WTC11 (cell line): ENCODE results near the gene GPR132. TPM values are rescaled to one million over a fixed set of nuclear protein-coding genes. Genes with fewer than 3 reads are reported as not detected.

Experiments
- ATAC-seq: fragments of 200-7000 bp; cut with Tn5 transposase; 2 replicates; pipeline ENCODE4 v1.10.0; 2021; ENCODE audit warnings: mild to moderate bottlenecking, moderate library complexity
- CTCF ChIA-PET: fragments of 300-600 bp; sonication (Branson Sonifier 250); formaldehyde crosslinking; loops from one replicate; lab custom pipeline; 2021; ENCODE audit warnings: antibody characterized with exemption; lab: Charles Lee
- POLR2A ChIA-PET: fragments of 350-600 bp; sonication (Branson Sonifier 250); formaldehyde crosslinking; loops from one replicate; lab custom pipeline; 2021; ENCODE audit warnings: antibody characterized with exemption; lab: Charles Lee
- DNase-seq: peaks from one replicate; pipeline ENCODE4 v3.0.0; 2021; ENCODE audit warnings: low spot score
- H3K27ac Mint-ChIP-seq: 2 replicates; pipeline ENCODE4 v1.8.0; 2021; ENCODE audit warnings: mixed read lengths
- H3K27me3 Mint-ChIP-seq: 2 replicates; pipeline ENCODE4 v1.8.0; 2021; ENCODE audit warnings: low read depth, mild to moderate bottlenecking, moderate library complexity, mixed read lengths
- H3K36me3 Mint-ChIP-seq: 2 replicates; pipeline ENCODE4 v1.8.0; 2021; ENCODE audit warnings: mixed read lengths
- H3K4me1 Mint-ChIP-seq: 2 replicates; pipeline ENCODE4 v1.8.0; 2022; ENCODE audit warnings: mixed read lengths
- H3K4me3 Mint-ChIP-seq: 2 replicates; pipeline ENCODE4 v1.8.0; 2021; ENCODE audit warnings: mild to moderate bottlenecking, moderate library complexity, mixed read lengths
- H3K9me3 Mint-ChIP-seq: 2 replicates; pipeline ENCODE4 v1.8.0; 2021; ENCODE audit warnings: mixed read lengths
- ARID4B ChIP-seq: sonication (generic); formaldehyde crosslinking; IDR thresholded peaks from 2 replicates; pipeline ENCODE4 v1.8.0; 2023; ENCODE audit warnings: missing genetic modification reagents, mild to moderate bottlenecking, borderline replicate concordance
- ATF6 ChIP-seq: sonication (generic); formaldehyde crosslinking; IDR thresholded peaks from 2 replicates; pipeline ENCODE4 v1.8.1; 2023; ENCODE audit warnings: mild to moderate bottlenecking, missing genetic modification reagents
- JUN ChIP-seq: sonication (generic); formaldehyde crosslinking; IDR thresholded peaks from 2 replicates; pipeline ENCODE4 v1.8.0; 2023; ENCODE audit warnings: mild to moderate bottlenecking, missing genetic modification reagents
- NFE2L1 ChIP-seq: sonication (generic); formaldehyde crosslinking; IDR thresholded peaks from 2 replicates; pipeline ENCODE4 v1.8.1; 2023; ENCODE audit warnings: missing genetic modification reagents
- SP1 ChIP-seq: sonication (generic); formaldehyde crosslinking; conservative IDR thresholded peaks from 2 replicates; pipeline ENCODE4 v1.8.1; 2022; ENCODE audit warnings: missing genetic modification reagents
- TCF7 ChIP-seq: sonication (generic); formaldehyde crosslinking; IDR thresholded peaks from 2 replicates; pipeline ENCODE4 v1.8.0; 2022; ENCODE audit warnings: mild to moderate bottlenecking, low read depth, missing genetic modification reagents, moderate library complexity
- ZBTB21 ChIP-seq: sonication (generic); formaldehyde crosslinking; IDR thresholded peaks from 2 replicates; pipeline ENCODE4 v1.8.1; 2023; ENCODE audit warnings: mild to moderate bottlenecking, missing genetic modification reagents, borderline replicate concordance
- ZBTB43 ChIP-seq: sonication (generic); formaldehyde crosslinking; IDR thresholded peaks from 2 replicates; pipeline ENCODE4 v1.8.1; 2023; ENCODE audit warnings: mild to moderate bottlenecking, missing genetic modification reagents
- ZNF263 ChIP-seq: sonication (generic); formaldehyde crosslinking; IDR thresholded peaks from 2 replicates; pipeline ENCODE4 v1.8.1; 2022; ENCODE audit warnings: low read depth, mild to moderate bottlenecking, moderate library complexity, missing genetic modification reagents
- total RNA-seq: library from RNA; stranded (reverse); gene quantifications from 3 replicates; pipeline ENCODE4 v1.2.3, GENCODE V29; 2021

Gene GPR132
- total RNA-seq, 1 experiment from 2014 or later, result 0.13 TPM

DNA sequence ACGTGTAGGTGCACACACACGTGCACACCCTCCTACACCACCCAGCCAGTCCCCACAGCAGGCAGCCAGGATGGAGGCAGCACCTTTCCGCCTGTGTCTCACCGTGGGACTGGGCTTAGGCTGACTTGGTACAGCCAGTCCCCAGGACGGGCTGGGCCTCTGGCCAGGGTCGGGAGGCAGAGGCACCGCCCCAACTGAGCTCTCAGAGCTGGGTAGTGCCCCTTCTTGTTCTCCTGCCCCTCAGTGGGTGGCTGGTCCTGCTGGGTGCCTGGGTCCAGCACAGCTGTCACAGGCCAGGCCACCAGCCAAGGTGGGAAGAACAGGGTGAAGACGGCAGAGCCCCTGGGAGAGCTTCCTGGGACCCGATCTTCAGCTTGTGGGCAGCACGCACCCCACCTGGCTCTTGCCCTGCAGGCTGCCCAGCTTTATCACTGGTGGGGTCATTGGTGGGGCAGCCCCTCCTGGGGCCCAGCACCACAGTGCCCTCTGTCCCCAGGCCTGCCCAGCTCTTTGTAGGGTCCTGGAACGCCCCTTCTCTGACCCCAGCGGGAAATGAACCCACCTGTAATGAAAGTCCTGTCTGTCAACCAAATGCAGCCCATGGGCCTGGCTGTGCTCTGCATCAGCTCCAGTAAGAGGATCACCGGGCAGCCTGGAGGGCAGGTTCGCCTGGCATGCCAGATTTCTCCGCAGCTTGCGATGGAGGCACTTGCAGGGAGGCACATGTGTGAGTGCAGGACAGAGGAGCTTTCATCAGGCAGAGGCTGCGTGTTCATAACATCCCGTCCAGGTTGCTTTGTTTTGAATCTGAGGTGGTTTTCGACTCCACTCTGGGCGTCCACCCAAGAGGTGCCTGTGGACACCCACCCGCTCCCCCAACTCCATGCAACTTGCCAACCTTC lies 59.0 kb downstream of the GPR132 start (continued):
- no peak for TF ChIP-seq ZBTB43 (CRISPR knock-in tag)
- no peak for TF ChIP-seq TCF7 (CRISPR knock-in tag)
- TF ChIP-seq JUN (CRISPR knock-in tag), result no peak

GRCh38 chr14:105005329-105005928 lies 59.8 kb downstream of the GPR132 start:
- Mint-ChIP-seq H3K27me3 (no peaks in the 10 kb centered on the region), H3K9me3 (no peaks in the 10 kb centered on the region), H3K4me1 (no peaks in the 10 kb centered on the region), H3K36me3 (peaks cover 10% of the 10 kb centered on the region), H3K4me3 (no peak overlapping the region), H3K27ac (0 out of 2 replicates have a peak overlapping the region, but pooled peaks have one; percentile 19)
- TF ChIP-seq ATF6 (CRISPR knock-in tag), result no peak
- TF ChIP-seq ZNF263, result no peak
- no peak for TF ChIP-seq NFE2L1 (CRISPR knock-in tag)
- TF ChIP-seq ARID4B, result no peak
- TF ChIP-seq SP1 (CRISPR knock-in tag), result no peak
- no peak for TF ChIP-seq ZBTB21 (CRISPR knock-in tag)
- CTCF ChIA-PET, result interaction anchor here (0.8 to 1.0 kb wide), 3 partner anchors 30 to 179 kb away, joined by 3 to 4 read pairs (median 4); no protein-coding TSS in a partner anchor
- POLR2A ChIA-PET, result interaction anchor here (0.6 kb wide), 1 partner anchor 734 kb away, joined by 3 read pairs; no protein-coding TSS in a partner anchor
- peak; percentile 13; the same call in 1 of the 2 replicates for ATAC-seq
- DNase-seq, result no peak

Other genes starting within 250 kb of the GPR132 start
- gene CEP170B, start 200.2 kb downstream of the GPR132 start, total RNA-seq, result 33.6 to 47.0 TPM (median 33.8 TPM) in 3 replicates
- 0.07 to 0.21 TPM (median 0.11 TPM) in 3 replicates for gene PLD4, start 140.6 kb downstream of the GPR132 start, total RNA-seq
- 3.3 to 3.5 TPM (median 3.4 TPM) in 3 replicates for gene AHNAK2, start 87.1 kb downstream of the GPR132 start, total RNA-seq
- 2.6 to 3.8 TPM (median 2.8 TPM) in 3 replicates for gene CLBA1, start 79.6 kb downstream of the GPR132 start, total RNA-seq
- 55.9 to 63.3 TPM (median 58.3 TPM) in 3 replicates for gene CDCA4, start 44.3 kb downstream of the GPR132 start, total RNA-seq
- gene JAG2, start 103.3 kb upstream of the GPR132 start, total RNA-seq, result 10.6 to 12.2 TPM (median 11.8 TPM) in 3 replicates
- gene NUDT14, start 115.9 kb upstream of the GPR132 start, total RNA-seq, result 35.4 to 56.2 TPM (median 51.3 TPM) in 3 replicates
- 7.8 to 10.0 TPM (median 8.3 TPM) in 3 replicates for gene BTBD6, start 183.1 kb upstream of the GPR132 start, total RNA-seq
- 23.9 to 26.5 TPM (median 26.4 TPM) in 3 replicates for gene BRF1, start 235.6 kb upstream of the GPR132 start, total RNA-seq
- 90.7 to 100 TPM (median 98.0 TPM) in 3 replicates for gene PACS2, start 249.3 kb upstream of the GPR132 start, total RNA-seq